ENCODE data around the gene SLC30A9.

- no peak for TF ChIP-seq PAX5 (IDR thresholded peaks at IDR 0.05; ENCODE audit: borderline replicate concordance, low read depth, low read length)
- no peak for TF ChIP-seq CTCF (IDR thresholded peaks at IDR 0.05 in 2 of 3, conservative IDR thresholded peaks at IDR 0.05 in 1 of 3; ENCODE audit: control insufficient read depth in 2 of 3, extremely low read depth in 1 of 3, insufficient read depth in 1 of 3, low read depth in 3 of 3, low read length in 3 of 3)
- no peak for TF ChIP-seq MTA2 (IDR thresholded peaks at IDR 0.05; ENCODE audit: low read depth)
- no peak for TF ChIP-seq ESRRA (IDR thresholded peaks at IDR 0.05; ENCODE audit: low read length)
Measured at GRCh38 chr4:42119886-42120285, 129.6 kb downstream of the SLC30A9 start.
